Skin epidermis (tissue), 12 donors: Measurements from ENCODE around the gene CYP4F3.
"Not testable (repeated sequence)": the region's sequence is repeated elsewhere in the genome, so short reads cannot be mapped to it uniquely, and the experiment has no call there.

Source experiments
- H3K27ac ChIP-seq, 21 experiments: fragments of 200-600 bp; sonication (generic) in 11 of 21; one replicate each; pipeline ENCODE4 v1.5.0; 2020; ENCODE audit warnings: mild to moderate bottlenecking in 3 of 21, inconsistent platforms in 2 of 21, moderate library complexity in 2 of 21
- H3K4me3 ChIP-seq, 7 experiments: fragments of 200-600 bp; sonication (generic) in 2 of 7; one replicate each; pipeline ENCODE4 v1.5.0; 2020; ENCODE audit warnings: inconsistent platforms in 2 of 7, mild to moderate bottlenecking in 2 of 7, moderate library complexity in 1 of 7

The CYP4F3 gene

DNA sequence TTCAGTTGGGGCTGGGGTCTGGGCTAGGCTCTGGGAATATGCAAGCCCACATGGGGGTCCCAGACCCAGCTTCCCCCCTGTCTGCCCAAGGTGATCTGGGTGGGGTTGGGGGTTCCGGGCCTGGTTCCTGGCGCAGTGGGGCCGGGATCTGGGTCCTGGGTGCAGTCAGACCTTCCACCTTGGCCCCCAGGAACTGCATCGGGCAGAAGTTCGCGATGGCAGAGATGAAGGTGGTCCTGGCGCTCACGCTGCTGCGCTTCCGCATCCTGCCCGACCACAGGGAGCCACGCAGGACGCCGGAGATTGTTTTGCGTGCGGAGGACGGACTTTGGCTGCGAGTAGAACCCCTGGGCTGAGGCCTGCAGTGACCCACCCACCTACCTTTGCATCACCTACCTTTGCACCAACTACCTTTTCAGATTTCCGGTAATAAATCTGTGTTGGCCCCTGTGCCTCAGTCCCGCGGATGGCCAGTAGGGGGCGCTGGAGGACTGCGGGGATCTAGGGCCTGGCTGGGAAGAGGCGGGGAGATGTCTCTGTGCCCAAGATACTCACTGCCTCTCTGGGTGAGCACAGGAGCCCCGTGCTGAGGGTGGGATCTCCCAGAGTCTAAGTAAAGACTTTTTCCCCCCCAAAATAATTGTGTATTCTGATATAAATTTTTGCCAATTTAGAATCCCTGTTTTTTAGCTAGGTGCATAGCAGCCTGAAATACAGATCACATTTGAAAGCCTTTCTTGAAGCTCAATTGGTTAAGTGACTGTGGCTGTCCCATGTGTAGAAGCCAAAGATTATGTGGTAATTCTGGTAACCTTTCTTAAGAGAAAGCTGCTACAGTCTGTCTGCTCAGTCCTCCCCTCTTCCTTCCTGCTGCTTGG is 11.5 kb upstream of the CYP4F3 start:
- H3K27ac ChIP-seq = no peak overlapping the region
- no peak overlapping the region for H3K4me3 ChIP-seq

DNA sequence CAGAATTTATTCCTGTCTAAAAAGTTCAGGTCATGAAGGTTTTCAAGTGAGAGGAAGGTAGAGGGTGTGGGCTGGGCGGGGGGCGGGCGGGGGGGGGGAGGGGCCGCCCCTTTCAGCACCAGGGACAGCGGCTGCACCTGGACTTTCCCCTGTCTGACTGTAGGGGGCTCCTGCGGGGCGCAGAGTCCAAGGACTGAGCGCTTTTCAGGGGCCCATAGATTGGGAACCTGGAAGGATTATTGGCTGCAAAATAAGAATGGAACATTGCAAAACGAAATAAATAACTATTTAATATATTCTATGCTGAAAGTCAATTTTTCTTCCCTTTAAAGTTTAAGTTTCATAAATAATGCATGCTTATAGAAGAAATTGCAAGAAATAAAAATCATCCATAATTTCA is 8.9 kb upstream of the CYP4F3 start:
- no peak overlapping the region for H3K27ac ChIP-seq
- no peak overlapping the region for H3K4me3 ChIP-seq

DNA sequence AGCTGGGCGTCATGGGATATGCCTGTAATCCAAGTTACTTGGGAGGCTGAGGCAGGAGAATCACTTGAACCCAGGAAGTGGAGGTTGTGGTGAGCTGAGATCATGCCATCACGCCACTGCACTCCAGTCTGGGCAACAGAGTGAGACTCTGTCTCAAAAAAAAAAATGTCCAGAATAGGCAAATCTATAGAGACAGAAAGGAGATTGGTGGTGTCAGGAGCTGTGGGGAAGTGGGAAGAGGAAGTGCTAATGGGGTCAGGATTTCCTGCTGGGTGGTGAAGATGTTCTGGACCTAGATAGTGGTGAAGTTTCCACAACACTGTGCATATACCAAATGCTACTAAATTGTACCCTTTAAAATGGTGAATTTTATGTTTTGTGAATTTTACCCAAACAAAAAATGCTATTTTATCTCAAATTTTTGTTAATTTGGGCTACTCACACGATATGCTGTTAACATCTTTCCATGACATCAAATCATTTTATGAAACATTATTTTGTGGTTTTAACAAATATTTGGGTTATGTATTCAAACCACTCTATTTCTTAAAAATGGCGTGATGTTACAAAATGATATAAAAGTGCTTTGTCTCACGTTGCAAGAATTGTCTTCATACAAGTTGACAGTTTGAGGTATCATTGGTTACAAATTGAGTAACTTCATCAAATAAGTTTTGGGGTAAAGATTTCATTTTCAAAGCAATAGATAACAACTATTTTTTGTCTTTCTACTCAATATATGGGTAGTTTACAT is 7.4 kb upstream of the CYP4F3 start:
- Histone ChIP-seq H3K4me3 (no peak overlapping the region), H3K27ac (no peak overlapping the region)

DNA sequence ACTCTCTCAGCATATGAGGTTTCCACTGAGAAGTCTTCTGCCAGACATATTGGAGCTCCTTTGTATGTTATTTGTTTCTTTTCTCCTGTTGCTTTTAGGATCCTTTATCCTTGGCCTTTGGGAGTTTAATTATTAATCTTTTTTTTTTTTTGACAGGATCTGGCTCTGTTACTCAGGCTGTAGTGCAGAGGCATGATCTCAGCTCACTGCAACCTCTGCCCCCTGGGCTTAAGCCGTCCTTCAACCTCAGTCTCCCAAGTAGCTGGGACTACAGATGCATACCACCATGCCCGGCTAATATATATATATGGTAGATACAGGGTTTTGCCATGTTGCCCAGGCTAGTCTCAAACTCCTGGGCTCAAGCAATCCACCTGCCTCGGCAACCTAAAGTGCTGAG is 6.6 kb upstream of the CYP4F3 start:
- Histone ChIP-seq H3K4me3 (no peak overlapping the region), H3K27ac (no peak overlapping the region)

DNA sequence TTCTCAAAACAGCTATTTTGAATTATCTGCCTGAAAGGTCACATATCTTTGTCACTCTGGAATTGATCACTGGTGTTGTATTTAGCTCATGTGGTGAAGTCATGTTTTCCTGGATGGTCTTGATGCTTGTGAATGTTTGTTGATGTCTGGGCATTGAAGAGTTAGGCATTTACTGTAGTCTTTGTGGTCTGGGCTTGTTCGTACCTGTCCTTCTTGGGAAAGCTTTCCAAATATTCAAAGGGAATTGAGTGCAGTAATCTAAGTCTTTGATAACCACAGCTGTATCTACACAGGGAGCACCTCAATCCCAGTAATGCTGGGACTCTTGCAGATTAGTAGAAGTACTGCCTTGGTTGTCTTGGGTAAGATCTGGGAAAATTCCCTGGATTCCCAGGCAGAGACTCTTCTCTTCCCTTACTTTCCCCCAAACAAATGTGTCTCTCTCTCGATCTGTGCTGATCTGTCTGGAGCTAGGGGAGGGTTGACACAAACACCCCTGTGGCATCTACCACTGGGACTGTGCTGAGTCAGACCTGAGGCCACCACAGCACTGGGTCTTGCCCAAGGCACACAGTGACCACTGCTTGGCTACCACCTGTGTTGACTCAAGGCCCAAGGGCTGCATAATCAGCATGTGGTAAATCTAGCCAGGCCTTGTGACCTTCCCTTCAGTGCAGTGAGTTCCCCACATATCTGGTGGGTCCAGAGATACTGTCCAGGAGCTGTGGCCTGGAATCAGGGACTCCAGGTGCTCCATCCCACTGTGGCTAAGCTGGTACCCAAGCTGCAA is 5.5 kb upstream of the CYP4F3 start:
- H3K27ac ChIP-seq = no peak overlapping the region
- H3K4me3 ChIP-seq = no peak overlapping the region

DNA sequence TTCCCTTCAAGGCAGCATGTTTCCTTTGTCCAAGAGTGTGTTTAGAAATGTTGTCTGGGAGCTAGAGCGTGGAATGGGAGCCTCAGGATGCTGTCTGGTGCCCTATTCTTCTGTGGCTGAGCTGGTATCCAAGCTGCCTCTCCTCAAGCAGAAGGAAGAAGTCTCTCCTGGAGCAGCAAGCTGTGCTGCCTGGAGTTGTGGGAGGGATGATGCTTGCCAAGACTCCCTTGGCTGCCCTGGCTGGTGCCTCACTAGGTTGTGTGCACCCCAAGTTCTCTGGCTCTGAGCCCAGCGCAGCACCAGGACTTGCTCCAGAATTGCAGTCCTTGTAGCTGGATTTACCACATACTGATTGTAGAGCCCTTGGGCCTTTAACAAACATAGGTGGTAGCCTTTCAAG is 4.7 kb upstream of the CYP4F3 start:
- no peak overlapping the region for H3K27ac ChIP-seq
- H3K4me3 ChIP-seq = no peak overlapping the region

DNA sequence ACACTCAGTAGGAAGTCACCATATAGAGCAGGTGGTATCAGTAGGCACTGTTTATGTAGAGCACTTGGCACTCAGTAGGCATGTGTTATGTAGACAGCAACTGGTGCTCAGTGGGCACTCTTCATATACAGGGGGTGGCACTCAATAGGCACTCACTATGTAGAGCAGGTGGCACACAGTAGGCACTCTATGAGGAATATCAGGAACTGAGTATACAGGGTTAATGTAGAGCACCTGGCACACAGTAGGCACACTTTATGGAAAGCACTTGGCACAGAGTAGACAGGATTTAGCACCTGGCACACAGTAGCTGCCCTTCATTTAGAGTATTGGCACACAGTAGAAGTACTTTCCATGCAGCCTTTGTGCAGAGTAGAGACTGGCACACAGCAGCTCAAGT is 1.1 kb upstream of the CYP4F3 start:
- no peak overlapping the region for H3K4me3 ChIP-seq
- peak overlapping the region in 4 of 21 experiments; percentile 31 to 46 (median 34) for H3K27ac ChIP-seq

DNA sequence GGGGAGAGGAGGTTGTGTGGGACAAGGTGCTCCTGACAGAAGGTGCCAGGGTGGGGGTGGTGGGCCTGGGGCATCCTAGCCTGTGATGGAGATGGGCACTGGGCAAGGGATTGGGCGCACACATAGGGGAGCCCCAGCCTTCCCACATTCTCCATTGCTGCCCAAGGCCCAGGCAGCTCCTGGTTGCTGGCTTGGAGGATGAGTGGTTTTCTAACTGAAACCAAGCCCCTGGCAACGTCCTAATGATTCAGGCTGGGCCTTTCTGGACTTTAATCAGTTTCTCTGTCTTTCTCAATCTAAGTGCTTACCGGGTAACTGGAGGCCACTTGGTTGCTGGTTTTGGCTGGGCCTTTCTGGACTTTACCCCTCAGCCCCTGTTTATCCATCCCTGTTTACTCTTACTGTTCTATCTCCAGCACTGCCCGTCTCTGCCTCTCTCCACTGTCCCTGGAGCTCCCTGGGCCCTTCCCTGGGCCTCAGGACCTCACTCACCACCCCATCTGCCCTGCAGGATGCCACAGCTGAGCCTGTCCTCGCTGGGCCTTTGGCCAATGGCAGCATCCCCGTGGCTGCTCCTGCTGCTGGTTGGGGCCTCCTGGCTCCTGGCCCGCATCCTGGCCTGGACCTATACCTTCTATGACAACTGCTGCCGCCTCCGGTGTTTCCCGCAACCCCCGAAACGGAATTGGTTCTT is 354 bp downstream of the CYP4F3 start:
- Histone ChIP-seq H3K27ac (peak overlapping the region in 19 of 21 experiments; percentile 22 to 77 (median 55)), H3K4me3 (no peak overlapping the region)

DNA sequence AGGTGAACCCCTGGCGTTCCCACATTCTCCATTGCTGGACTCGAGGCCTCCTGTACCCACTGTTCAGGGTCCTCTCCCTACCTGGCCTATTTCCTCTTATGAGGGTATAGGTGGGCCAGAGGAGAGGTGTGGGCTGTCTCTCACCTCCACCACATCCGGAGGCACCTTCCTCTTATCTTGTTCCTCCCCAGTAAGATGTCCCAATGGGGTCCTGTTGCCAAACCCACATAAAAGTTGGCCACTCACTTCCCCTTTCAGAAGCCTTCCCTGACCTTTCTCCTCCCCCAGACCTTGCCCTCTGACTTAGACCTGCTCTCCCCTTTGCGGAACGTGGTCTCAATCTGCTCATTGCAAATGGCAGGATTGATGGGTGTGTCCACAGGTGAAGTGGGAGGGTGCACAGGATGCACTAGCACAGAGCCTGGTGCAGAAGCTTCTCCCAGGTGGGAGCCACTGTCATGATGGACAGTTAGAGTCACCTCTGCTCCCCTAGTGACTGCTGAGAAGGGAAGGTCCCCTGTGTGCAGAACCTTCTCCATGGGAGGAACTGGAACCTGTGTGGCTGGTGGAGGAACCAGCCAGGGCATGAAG is 1.3 kb downstream of the CYP4F3 start:
- H3K4me3 ChIP-seq = no peak overlapping the region
- H3K27ac ChIP-seq = peak overlapping the region in 6 of 21 experiments; percentile 22 to 75 (median 58)

DNA sequence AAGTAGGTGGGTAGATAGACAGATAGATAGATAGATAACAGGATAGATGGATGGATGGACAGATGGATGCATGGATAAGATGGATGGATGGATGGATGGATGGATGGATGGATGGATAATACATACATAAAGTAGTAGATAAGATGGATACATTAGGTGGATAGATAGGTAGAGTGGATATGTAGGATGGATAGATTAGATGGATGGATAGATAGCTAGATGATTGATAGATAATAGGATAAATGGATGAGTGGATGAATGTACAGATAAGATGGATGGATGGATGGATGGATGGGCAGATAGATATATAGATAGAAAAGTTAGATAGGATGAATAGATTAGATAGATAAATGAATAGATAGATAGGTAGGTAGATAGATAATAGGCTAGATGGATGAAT is 2.1 kb downstream of the CYP4F3 start:
- Histone ChIP-seq H3K4me3 (no peak overlapping the region), H3K27ac (no peak overlapping the region)

DNA sequence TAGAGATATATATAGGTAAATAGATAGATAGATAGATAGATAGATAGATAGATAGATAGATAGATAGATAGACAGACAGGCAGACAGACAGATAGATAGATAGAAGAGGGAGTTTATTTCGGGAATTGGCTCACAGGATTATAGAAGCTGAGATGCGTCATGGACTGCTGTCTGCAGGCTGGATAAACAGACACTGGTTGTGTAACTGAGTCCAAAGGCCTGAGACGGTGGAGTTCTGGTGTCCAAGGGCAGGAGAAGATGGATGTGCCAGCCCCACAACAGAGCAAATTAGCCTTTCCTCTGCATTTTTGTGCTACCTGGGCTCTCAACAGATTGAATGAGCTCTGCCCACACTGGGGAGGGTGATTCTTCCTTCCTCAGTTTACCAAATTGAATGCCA is 2.7 kb downstream of the CYP4F3 start:
- Histone ChIP-seq H3K27ac (no peak overlapping the region), H3K4me3 (no peak overlapping the region)

DNA sequence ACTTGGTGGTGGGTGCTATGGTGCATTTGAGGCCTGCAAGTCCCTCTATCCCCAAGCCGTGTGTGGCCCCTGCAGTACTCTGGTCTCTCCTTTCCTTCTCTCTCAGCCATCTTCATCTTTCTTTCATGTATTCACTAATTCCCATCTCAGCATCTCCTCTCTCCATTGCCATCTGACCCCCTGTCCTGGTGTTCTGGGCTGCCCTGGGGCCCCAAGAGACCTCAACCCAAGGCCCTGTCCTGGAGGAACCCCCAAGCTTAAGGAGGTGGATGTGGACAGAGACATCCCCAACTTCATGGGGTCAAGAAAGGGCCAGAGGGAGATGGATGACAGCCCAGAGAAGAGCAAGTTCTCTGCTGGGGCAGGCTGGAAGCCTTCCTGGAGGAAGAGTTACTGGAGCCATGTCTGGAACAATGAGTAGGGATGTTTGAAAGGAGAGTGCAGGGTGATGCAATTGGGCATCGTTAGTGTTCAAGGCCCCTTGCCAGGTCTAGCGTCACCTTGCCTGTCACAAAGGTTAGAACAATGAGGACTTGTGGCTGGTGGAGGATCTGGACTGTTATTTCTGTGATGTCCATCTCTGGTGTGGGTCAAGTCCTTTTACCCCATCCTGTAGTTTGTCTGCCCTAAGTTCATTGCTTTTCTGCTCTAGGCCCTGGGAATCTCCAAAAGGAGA is 3.5 kb downstream of the CYP4F3 start:
- no peak overlapping the region for H3K27ac ChIP-seq
- H3K4me3 ChIP-seq = no peak overlapping the region

DNA sequence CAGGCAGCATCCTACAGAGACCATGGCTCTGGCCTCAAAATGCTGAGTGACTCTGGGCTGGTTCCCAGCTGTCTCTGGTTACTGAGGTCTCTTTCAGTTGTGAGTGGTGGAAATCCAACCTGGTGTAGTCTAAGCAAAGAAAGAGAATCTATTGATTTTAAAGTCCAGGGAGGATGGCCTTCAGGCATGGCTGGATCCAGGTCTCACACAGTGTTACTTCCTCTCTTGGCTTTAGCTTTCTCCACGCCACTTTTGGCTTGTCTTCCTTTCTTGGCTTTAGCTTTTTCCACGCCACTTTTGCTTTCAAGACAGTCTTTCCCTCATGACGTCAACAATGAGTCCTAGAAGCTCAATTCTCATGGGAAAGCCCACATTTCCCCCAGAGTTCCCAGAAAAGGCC is 4.1 kb downstream of the CYP4F3 start:
- H3K27ac ChIP-seq = no peak overlapping the region
- no peak overlapping the region for H3K4me3 ChIP-seq

DNA sequence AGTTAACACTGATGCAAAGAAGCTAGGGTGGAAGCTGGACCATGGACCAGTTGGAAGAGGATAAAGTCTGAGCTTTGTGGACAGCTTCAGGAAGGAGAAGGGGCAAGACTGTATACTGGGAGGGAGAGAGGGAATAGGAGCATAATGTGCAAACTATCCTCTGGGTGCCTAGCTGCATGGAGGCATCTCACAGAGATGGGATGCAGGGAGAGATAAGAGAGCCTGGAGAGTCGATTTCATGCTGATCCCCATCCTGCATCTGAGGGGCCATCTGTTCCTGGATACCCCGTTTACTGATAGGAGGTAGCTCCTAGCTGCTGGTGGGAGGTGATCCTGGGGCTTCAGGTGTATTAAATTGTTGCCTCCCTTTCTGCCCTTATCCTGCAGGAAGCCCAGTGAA is 8.8 kb downstream of the CYP4F3 start:
- H3K4me3 ChIP-seq = no peak overlapping the region
- H3K27ac ChIP-seq = no peak overlapping the region

DNA sequence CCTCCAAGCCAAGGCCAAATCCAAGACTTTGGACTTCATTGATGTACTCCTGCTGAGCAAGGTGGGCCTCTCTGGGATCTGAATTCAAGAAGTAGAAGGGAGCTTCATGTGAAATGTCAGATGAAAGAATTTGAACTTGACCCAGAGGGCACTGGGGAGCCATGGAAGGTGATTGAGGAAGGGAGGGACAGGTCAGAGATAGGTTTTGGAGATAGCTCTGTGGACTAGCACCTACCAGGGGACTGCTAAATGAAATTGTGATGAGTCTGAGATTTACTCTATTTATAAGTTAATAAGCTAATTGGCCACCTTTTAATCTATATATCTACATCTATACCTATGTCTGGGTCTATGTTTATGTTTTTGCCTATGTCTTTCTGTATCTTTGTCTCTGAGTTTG is 9.4 kb downstream of the CYP4F3 start:
- not testable (repeated sequence) for H3K27ac ChIP-seq, H3K4me3 ChIP-seq

DNA sequence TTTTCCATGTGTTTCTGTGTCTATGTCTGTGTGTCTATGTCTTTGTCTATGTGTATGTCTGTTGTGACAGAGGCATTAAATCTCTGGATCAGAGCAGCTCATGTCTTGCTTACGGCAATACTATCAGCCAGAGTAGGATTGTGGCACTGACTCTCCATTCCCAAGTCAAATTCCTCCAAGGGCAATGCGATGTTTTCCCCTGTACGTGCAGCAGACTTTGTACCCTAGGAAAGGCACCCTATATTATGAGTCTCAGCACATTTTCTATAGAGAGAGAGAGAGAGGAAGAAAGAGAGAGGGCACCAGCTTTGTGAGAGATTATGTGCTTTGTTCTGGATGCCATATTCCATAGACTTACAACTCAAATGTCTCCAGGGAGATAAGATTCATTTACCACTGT is 11.1 kb downstream of the CYP4F3 start:
- H3K27ac ChIP-seq = no peak overlapping the region
- no peak overlapping the region for H3K4me3 ChIP-seq

DNA sequence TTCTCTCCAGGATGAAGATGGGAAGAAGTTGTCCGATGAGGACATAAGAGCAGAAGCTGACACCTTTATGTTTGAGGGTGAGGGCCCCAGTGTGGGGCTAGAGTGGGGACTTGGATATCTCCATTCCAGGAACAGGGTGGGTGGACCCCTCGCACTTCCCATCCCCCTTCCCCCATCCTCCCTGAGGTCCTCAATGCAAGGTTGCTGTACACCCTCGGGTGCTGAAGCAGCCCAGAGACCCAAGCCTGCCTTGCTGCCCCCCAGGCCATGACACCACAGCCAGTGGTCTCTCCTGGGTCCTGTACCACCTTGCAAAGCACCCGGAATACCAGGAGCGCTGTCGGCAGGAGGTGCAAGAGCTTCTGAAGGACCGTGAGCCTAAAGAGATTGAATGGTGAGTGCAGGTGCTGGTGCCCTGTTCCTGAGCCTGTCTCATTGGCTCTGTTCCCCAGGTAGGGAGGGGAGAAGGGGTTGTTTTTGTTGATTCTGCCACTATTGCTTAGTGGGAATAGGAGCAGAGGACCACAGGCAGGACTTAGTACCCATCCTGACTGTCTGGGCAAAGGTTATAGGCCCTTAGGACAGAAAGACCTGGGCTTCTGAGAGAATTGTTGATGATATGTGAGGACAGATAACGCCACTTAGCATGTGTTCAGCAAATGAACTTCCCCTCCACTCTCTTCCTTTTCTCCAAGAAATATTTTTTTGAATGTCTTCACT is 12.0 kb downstream of the CYP4F3 start:
- no peak overlapping the region for H3K4me3 ChIP-seq
- H3K27ac ChIP-seq = no peak overlapping the region

DNA sequence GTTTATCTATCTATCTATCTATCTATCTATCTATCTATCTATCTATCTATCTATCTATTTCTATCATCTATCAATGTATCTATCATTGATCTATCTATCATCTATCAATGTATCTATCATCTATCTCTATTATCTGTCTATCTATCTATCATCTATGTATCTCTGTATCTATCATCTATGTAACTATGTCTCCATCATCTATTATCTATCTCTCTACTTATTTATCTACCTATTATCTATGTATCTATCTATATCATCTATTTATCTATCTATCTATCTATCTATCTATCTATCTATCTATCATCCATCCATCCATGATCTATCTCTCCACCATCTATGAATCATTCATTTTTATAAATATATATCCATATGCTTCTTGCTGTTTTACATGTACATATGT is 15.8 kb downstream of the CYP4F3 start:
- Histone ChIP-seq H3K4me3 (no peak overlapping the region), H3K27ac (no peak overlapping the region)
